Stimulated activated CD4-positive, alpha-beta T cell treated with anti-CD3 and anti-CD28 coated beads, Interleukin-1b, Interleukin-23, amount 100 ng/mL, for 48 hours (primary cell): ENCODE data around the gene C5orf58.

Experiments
- DNase-seq: peaks from one replicate; pipeline ENCODE4 v3.0.0-alpha.2; 2020

Gene C5orf58

DNA sequence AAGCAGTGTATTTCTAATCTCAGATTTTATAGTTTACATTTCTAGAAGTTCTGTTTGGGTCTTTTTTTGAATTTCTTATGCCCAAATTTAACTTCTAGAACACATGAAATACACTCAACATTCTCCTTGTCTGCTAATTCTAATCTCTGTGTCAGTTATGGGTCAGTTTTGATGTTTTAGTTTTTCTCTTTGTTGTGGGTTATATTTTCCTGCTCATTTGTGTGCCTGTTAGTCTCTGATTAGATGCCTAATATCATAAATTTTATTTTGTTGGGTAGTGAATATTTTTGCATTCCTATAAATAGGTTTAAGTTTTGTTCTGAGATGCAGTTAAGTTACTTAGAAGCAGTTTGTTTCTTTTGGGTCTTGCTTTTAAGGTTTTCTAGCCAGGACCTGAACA lies 52.4 kb downstream of the C5orf58 start:
- DNase-seq: no peak

DNA sequence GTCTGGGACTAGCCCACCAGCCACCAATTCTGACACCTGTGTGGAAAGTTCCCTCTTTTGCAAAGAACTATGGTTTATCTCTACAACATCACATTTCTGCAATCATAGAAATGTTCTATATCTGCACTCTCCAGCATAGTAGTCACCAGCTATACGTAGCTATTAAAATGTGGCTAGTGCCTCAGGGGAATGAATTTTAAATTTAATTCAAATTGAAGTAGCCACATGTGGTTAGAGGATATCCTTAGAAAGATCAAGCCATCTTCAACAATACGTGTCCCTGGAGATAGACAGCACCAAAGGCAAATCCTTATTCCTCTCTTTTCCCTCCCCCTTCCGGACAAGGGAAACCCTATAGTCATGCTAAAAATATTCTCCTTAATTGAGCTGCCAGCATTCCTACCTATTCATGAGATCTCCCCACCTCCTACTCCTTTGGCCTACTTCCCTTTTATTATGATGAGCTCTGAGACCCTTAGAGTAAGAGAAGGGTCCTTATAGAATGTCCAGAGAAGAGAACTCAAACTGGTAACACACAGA lies 53.7 kb downstream of the C5orf58 start:
- DNase-seq: no peak

DNA sequence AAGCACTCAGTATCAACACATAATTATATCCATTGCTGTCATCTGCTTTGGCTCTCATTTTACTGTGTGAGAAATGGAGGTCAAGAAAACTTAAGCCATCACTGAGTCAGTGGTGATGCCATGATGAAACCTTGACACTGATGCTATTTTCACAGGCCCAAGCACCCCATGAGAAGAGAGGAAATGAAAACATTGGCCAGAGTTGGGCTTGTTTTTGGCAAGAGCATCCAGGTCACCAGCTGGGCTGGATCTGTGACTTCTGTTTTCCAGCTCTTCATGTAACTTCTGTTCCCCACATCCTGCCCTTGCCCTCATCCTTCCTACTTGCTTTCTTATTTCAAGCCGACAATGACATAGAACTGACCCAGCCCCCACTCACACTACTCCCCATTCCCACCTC lies 54.7 kb downstream of the C5orf58 start:
- DNase-seq: no peak

DNA sequence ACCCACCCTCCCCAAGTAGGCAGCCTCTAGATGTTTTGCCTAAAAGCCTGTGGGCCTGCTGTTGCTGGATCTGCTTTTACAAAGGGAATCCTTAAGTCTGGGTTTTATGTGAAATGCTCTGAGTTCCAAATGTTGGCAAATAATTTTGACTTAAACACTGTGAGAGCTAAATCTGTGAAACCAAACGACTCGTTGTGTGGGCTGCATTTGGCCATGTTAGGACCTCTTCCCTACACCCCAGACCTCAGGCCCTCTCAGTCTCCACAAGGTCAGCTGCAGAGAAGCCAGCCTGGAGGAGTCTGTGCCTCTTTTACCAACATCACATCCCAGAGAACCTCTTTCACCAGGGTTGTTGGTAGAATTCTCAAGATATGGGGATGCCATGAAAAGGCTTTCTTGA lies 55.4 kb downstream of the C5orf58 start:
- no peak for DNase-seq

DNA sequence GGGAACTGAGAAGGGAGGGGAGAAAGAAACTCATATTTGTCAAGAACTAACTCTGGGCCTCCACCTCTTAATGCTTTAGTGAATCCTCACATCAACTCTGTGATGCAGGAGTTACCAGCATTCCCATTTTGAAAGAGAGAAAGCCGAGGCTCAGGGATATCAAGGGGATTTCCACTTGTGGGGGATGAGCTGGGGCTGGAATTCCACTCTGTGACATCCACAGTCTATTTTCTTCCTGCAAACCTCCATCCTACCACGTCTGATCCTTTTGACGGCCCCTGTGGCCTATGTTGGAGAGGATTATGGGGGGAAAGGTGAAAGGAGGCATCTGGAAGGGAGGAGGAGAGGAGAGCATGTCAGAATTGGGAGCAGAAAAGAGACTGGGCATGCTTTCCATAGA lies 55.8 kb downstream of the C5orf58 start:
- no peak for DNase-seq

DNA sequence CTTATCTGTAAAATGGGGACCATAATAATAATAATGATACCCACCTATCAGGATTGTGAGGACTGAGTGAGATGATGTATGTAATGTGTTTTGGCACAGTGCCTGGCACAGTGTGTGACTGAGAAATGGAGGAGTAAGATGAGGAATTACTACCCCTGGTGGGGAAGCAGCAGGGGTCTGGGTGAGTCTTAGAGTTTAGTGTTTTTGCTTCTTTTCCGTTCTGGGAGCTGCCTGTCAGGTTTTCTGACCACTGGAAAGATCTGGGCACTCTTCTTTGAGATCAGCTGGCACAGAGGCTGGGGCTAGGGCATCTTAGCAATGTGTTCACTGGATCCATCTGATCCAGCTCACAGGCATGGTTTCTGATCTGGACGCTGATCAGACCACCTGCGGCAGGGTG lies 56.3 kb downstream of the C5orf58 start:
- no peak for DNase-seq

DNA sequence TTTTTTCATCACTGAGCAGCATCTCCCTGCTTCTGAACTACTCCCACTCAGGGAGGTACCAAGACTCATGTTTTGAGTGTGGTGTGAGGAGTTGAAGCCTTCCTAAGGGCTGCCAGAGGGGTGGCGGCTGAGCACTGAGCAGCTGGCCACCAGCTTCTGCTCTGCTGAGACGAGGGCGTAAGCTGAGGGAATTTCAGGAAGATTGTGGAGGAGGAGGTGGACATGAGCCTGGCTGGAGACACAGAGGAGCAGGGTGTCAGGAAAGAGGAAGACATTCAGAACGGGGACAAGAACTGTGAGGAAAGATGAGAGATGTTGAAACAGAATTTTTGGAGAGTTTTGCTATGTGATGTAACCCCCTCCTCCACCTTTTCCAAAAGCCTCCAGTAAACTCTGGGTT lies 57.0 kb downstream of the C5orf58 start:
- DNase-seq: no peak

DNA sequence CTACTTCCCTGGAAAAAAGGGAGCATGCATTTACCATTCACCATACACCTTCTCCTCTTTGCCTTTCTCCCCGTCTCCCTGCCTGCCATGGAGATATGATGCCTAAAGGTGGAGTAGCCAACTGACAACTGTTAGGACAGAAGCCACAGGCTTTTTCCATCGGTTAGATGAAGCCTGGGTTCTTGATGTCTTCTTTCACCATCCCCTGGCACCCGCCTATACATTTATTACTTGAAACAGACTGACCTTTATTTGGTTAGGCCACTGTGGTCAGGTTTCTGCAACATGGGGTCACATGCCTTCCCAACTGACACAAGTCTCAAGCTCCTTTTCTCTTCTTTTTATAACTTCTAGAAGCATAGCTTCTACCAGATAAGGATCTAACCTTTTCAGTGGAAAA lies 57.7 kb downstream of the C5orf58 start:
- DNase-seq: no peak

DNA sequence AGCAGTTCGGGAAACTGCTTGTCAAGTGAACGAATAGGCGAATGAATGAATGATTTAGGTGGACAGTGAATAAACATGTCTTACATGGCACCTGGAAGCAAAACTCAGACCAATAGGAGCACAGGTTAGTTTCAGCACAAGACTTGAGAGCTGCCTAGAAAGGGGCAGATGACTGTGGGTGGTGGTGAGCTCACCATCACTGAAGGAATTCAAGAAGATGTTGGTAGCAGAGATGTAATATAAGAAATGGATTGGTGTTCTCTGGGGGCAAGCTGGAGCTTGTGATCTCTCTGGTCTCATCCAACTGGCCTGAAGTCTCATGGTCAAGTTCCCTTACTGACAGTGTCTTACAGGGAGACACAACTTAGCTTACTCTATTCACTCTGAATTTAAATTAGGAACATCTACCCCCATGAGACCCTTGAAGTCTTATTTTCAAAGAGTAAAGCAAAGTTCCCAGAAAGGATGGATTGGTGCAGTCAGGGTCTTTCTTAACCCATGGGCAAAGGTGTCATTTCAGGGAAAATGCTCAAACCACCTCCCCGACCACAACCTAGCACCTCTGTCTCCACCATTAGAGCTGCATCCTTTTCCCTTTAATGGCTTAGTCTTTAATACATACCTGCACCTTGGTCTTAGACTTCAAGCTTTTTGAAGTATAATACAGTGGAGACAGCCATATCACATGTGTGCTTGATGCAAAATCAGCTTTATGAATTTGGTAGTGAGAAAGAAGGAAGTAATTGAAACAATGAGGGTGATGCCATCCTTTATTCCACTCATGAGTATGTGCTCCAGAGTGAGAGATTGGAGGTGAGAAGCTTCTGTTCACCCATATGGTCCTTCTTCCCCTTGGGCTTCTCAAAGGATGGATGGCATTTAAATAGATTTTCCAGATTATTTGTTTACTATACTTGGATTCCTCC lies 59.7 kb downstream of the C5orf58 start:
- no peak for DNase-seq

DNA sequence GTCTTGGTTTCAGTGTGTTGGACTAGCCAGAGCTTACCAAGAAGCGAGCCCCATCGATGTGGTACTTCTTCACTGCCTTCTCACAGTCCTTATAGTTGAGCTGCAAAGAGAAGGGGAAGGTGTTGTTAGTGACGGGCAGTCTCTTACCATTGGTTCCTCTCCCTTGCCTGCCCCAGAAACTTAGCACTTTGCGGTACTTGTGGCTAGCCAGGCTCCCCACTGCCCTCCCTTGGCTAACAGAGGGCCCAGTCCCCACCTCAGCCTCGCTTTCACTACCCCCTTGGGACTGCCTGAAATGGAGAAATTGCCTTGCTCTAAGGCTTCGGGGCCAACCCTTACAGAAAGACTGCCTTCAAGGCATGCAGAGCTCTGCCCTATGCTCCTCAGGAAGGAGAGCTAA lies 60.5 kb downstream of the C5orf58 start:
- no peak for DNase-seq

DNA sequence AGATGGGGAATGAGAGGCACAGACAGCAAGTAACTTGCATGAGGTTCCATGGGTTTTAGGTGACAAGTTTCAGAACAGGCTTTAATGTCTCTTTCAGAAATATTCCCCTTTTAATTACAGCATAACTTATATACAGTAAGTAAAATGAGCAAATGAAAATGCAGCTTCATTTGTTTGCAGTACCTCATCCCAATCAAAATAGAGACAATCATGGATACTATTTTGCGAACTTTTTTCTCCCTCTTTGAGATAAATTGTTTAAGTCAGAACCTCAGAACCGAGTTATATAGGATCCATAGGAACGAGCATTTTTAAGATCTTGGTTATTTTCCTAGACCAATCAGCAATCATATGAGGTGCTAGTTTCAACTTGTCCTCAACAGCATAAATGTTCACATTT lies 61.3 kb downstream of the C5orf58 start:
- no peak for DNase-seq

DNA sequence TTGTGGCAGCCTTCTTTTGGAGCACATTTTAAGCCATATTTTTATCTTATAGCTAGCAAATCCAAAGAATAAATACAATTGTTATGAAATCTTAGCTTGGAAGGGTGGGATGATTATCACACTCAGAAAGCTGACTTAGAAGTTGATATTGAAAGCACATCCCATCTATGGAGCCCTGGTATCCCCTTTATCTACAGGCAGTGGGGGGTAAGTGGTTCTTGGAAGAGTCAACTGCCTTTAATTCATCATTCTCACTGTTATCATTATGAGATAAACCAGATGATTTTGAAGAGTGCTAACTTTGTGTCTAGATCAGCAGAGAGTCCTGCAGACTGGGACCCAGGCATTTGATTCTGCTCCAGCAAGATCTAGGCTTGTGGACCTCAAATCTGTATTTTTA lies 61.8 kb downstream of the C5orf58 start:
- DNase-seq: no peak
